HepG2 (cell line): ENCODE data around the gene SAC3D1. TPM values are rescaled to one million over a fixed set of nuclear protein-coding genes. Genes with fewer than 3 reads are reported as not detected.
A peak's percentile ranks its signal among the peaks of the same experiment; 100 is the strongest.

Experiments
- ATAC-seq: fragments of 200-7000 bp; cut with Tn5 transposase; 3 replicates; pipeline ENCODE4 v1.9.1; 2020; ENCODE audit warnings: mild to moderate bottlenecking, moderate library complexity
- BruUV-seq: library from RNA; stranded (reverse); fragments of 400-500 nt; replicated peaks from 2 replicates; lab custom pipeline; 2021; lab: Mats Ljungman, UMichigan
- CTCF ChIA-PET: fragments of 300-600 bp; formaldehyde crosslinking; extraction: SDS; loops from one replicate; lab custom pipeline; 2021; ENCODE audit warnings: low total read pairs, inconsistent platforms, low intra/inter-chr PET ratio; lab: Yijun Ruan, JAX
- POLR2A ChIA-PET: fragments of 350-600 bp; sonication (Branson Sonifier 250); formaldehyde crosslinking; loops from one replicate; lab custom pipeline; 2020; ENCODE audit warnings: antibody characterized with exemption, inconsistent platforms; lab: Yijun Ruan, JAX
- DNase-seq: peaks from one replicate; pipeline ENCODE4 v3.0.0-alpha.2; 2015; ENCODE audit warnings: low spot score
- FAIRE-seq: peaks from 3 replicates; lab custom pipeline; 2011; peaks lifted over from hg19 to GRCh38; lab: Jason Lieb, UNC
- H2AFZ ChIP-seq: one replicate; pipeline ENCODE4 v1.6.1; 2011; ENCODE audit warnings: low read length, inconsistent platforms
- H3K27ac ChIP-seq: fragments of 300-600 bp; 3 replicates; pipeline ENCODE4 v1.8.0; 2011; ENCODE audit warnings: mixed run types, mild to moderate bottlenecking, mixed read lengths, low read length, inconsistent platforms; ENCODE audit not compliant: insufficient read depth; ENCODE audit errors: extremely low read length
- H3K27me3 ChIP-seq, 2 experiments: fragments of 200-600 bp in 1 of 2; 2 replicates in 1 of 2; 3 replicates in 1 of 2; pipeline versions ENCODE4 v1.6.0 to v1.8.0; 2011; ENCODE audit warnings: low read length in 2 of 2, mild to moderate bottlenecking in 2 of 2, moderate library complexity in 2 of 2, inconsistent platforms in 1 of 2; ENCODE audit not compliant: insufficient read depth in 2 of 2, control insufficient read depth in 1 of 2
- H3K36me3 ChIP-seq, 2 experiments: fragments of 200-600 bp in 1 of 2; replicated peaks in 1 of 2; 2 replicates in 1 of 2; 3 replicates in 1 of 2; pipeline versions ENCODE4 v1.5.1 to v1.8.0; 2011; ENCODE audit warnings: low read length in 2 of 2, inconsistent platforms in 1 of 2; ENCODE audit not compliant: insufficient read depth in 2 of 2, control insufficient read depth in 1 of 2
- H3K4me1 ChIP-seq: 2 replicates; pipeline ENCODE4 v1.5.1; 2012; ENCODE audit warnings: low read length, inconsistent platforms; ENCODE audit not compliant: insufficient read depth
- H3K4me2 ChIP-seq: 2 replicates; pipeline ENCODE4 v1.6.0; 2011; ENCODE audit warnings: low read depth, low read length, inconsistent platforms
- H3K4me3 ChIP-seq, 3 experiments: fragments of 200-600 bp in 1 of 3; sonication (generic), shearing (Covaris generic) in 1 of 3; replicated peaks in 1 of 3; 2 replicates each; pipeline ENCODE4 v1.5.1; 2011 to 2016; ENCODE audit warnings: low read length in 3 of 3, inconsistent platforms in 2 of 3, low read depth in 2 of 3, mild to moderate bottlenecking in 2 of 3, control low read depth in 1 of 3, mixed read lengths in 1 of 3; ENCODE audit not compliant: insufficient read depth in 1 of 3
- H3K79me2 ChIP-seq: one replicate; pipeline ENCODE4 v1.6.1; 2011; ENCODE audit warnings: low read length, inconsistent platforms; ENCODE audit not compliant: insufficient read depth
- H3K9ac ChIP-seq: 2 replicates; pipeline ENCODE4 v1.6.0; 2011; ENCODE audit warnings: mild to moderate bottlenecking, low read depth, low read length, inconsistent platforms; ENCODE audit not compliant: insufficient read depth
- H3K9me3 ChIP-seq: 2 replicates; pipeline ENCODE4 v1.5.1; 2012; ENCODE audit warnings: mild to moderate bottlenecking, low read length
- H4K20me1 ChIP-seq: 2 replicates; pipeline ENCODE4 v1.6.0; 2011; ENCODE audit warnings: inconsistent platforms, mild to moderate bottlenecking, low read length, moderate library complexity; ENCODE audit not compliant: insufficient read depth
- AGO1 ChIP-seq: fragments of 200-400 bp; formaldehyde crosslinking; IDR thresholded peaks from 2 replicates; pipeline ENCODE4 v1.6.1; 2017; ENCODE audit warnings: mild to moderate bottlenecking, low read depth, low read length, moderate library complexity; ENCODE audit not compliant: poor library complexity, severe bottlenecking
- ATF5 ChIP-seq: sonication (generic); formaldehyde crosslinking; IDR thresholded peaks from 2 replicates; pipeline ENCODE4 v1.4.0; 2020; ENCODE audit warnings: mild to moderate bottlenecking, low read depth, missing genetic modification reagents
- FOXM1 ChIP-seq: sonication (generic); formaldehyde crosslinking; IDR thresholded peaks from 2 replicates; pipeline ENCODE4 v1.5.0; 2020; ENCODE audit warnings: missing genetic modification reagents
- GPN1 ChIP-seq: sonication (generic); formaldehyde crosslinking; IDR thresholded peaks from 2 replicates; pipeline ENCODE4 v1.5.1; 2020; ENCODE audit warnings: missing genetic modification reagents, borderline replicate concordance
- HNF4A ChIP-seq: sonication (generic); formaldehyde crosslinking; IDR thresholded peaks from 2 replicates; pipeline ENCODE4 v1.4.0; 2020; ENCODE audit warnings: missing genetic modification reagents
- HOXA9 ChIP-seq: sonication (generic); formaldehyde crosslinking; IDR thresholded peaks from 2 replicates; pipeline ENCODE4 v1.8.1; 2022; ENCODE audit warnings: missing genetic modification reagents, mild to moderate bottlenecking, moderate library complexity, borderline replicate concordance
- KLF9 ChIP-seq: IDR thresholded peaks from 2 replicates; pipeline ENCODE4 v1.6.1; 2016; ENCODE audit warnings: low read depth
- MNT ChIP-seq: fragments of 450-650 bp; IDR thresholded peaks from 2 replicates; pipeline ENCODE4 v1.6.1; 2016
- NFKB2 ChIP-seq: sonication (generic); formaldehyde crosslinking; IDR thresholded peaks from 2 replicates; pipeline ENCODE4 v1.4.0; 2020; ENCODE audit warnings: missing genetic modification reagents, borderline replicate concordance
- PBX3 ChIP-seq: sonication (generic); formaldehyde crosslinking; IDR thresholded peaks from 2 replicates; pipeline ENCODE4 v1.8.1; 2023; ENCODE audit warnings: missing genetic modification reagents, inconsistent platforms, borderline replicate concordance
- TFE3 ChIP-seq: IDR thresholded peaks from 2 replicates; pipeline ENCODE4 v1.6.1; 2016
- ZMYM3 ChIP-seq: sonication (generic); formaldehyde crosslinking; IDR thresholded peaks from 2 replicates; pipeline ENCODE4 v1.5.1; 2020; ENCODE audit warnings: mild to moderate bottlenecking, missing genetic modification reagents
- ZNF143 ChIP-seq: sonication (generic); formaldehyde crosslinking; IDR thresholded peaks from 2 replicates; pipeline ENCODE4 v1.4.0; 2020; ENCODE audit warnings: missing genetic modification reagents
- ZNF292 ChIP-seq: sonication (generic); formaldehyde crosslinking; IDR thresholded peaks from 2 replicates; pipeline ENCODE4 v1.8.1; 2022; ENCODE audit warnings: mild to moderate bottlenecking, low read depth, missing genetic modification reagents, borderline replicate concordance
- ZNF557 ChIP-seq: sonication (generic); formaldehyde crosslinking; IDR thresholded peaks from 2 replicates; pipeline ENCODE4 v1.4.0; 2020; ENCODE audit warnings: missing genetic modification reagents
- ZNF674 ChIP-seq: sonication (generic); formaldehyde crosslinking; IDR thresholded peaks from 2 replicates; pipeline ENCODE4 v1.5.0; 2020; ENCODE audit warnings: low read depth, mild to moderate bottlenecking, missing genetic modification reagents
- WGBS: methylation state at CpG from one replicate; pipeline ENCODE4 v1.1.6; 2017; ENCODE audit warnings: low lambda C conversion rate; 5-methylcytosine and 5-hydroxymethylcytosine counted together
- in situ Hi-C: cut with HindIII; loops from 2 replicates; pipeline ENCODE4 v1.10.0; 2017; ENCODE audit warnings: low pct_unique_long_range_greater_than_20kb; ENCODE audit not compliant: extremely low pct_ligation_motif_present
- intact Hi-C: fragments of 100-400 bp; cut with micrococcal nuclease; formaldehyde crosslinking; loops from one replicate; pipeline ENCODE4 v1.10.0; 2022; ENCODE audit not compliant: unreplicated experiment
- polyA plus RNA-seq, 8 experiments: library from polyadenylated mRNA; depleted of rRNA in 3 of 8; stranded (reverse) in 7 of 8; unstranded in 1 of 8; fragments of >200 nt; fragmentation: Illumina TruSeq in 4 of 8; extraction: Trizol in 4 of 8; gene quantifications; 2 replicates each; pipeline versions ENCODE4 v1.2.1 to v1.2.3, GENCODE V29; 2011 to 2016; ENCODE audit warnings: low read depth in 4 of 8, missing spikeins in 1 of 8, mixed read lengths in 1 of 8; ENCODE audit not compliant: insufficient read depth in 1 of 8
- total RNA-seq, 5 experiments: library from RNA; depleted of rRNA; stranded (reverse); fragments of >200 nt; fragmentation: Illumina TruSeq; extraction: Trizol; gene quantifications; 2 replicates each; pipeline ENCODE4 v1.2.3, GENCODE V29; 2016; ENCODE audit warnings: low read depth in 1 of 5

Gene SAC3D1
- total and polyA plus RNA-seq, 2 of the 13 experiments (the other 11 are each of a cell fraction or from before 2014, with no cell fraction given), result 7.4 to 36.3 TPM

- Histone ChIP-seq H3K4me2 (0 out of 2 replicates have a peak overlapping the region, but pooled peaks have one; percentile 25), H3K9me3 (no peaks in the 10 kb centered on the region), H4K20me1 (no peaks in the 10 kb centered on the region), H3K27me3 (no peaks in the 10 kb centered on the region), H3K9ac (no peak overlapping the region), H2AFZ (no peak overlapping the region), H3K4me1 (peaks cover 82% of the 10 kb centered on the region), H3K79me2 (no peaks in the 10 kb centered on the region), H3K36me3 (no peaks in the 10 kb centered on the region), H3K4me3 (no peak overlapping the region), H3K27ac (no peak overlapping the region)
- FAIRE-seq (no peak), DNase-seq (peak; percentile 42), ATAC-seq (peak; percentile 56)
- ChIA-PET CTCF (interaction anchor here (1.2 to 1.9 kb wide), 2 partner anchors 33 to 47 kb away, joined by 6 read pairs; partner anchors contain the start of genes ARL2 and SNX15), POLR2A (interaction anchor here (3.5 kb wide), 1 partner anchor 8 kb away, joined by 21 read pairs; no protein-coding TSS in a partner anchor)
- 54% methylated on average over 8 of the region's 9 CpGs for WGBS
- in situ Hi-C loops (no loop called here), intact Hi-C loops (loop anchor here (1.0 kb wide), 1 partner anchor 34 kb away; the partner anchor contains the start of gene SNX15)
- BruUV-seq, result no TSS peak
- TF ChIP-seq ZNF143 (CRISPR knock-in tag), result 0 out of 2 replicates have a peak, but pooled peaks have one; percentile 11
- no peak for TF ChIP-seq GPN1
- TF ChIP-seq ZNF292, result no peak
- no peak for TF ChIP-seq TFE3 (CRISPR knock-in tag)
- 0 out of 2 replicates have a peak, but pooled peaks have one; percentile 10 for TF ChIP-seq HNF4A (CRISPR knock-in tag)
- no peak for TF ChIP-seq PBX3 (CRISPR knock-in tag)
- TF ChIP-seq ZNF674, result no peak
- TF ChIP-seq AGO1, result no peak
- TF ChIP-seq ZNF557 (CRISPR knock-in tag), result no peak
- TF ChIP-seq KLF9 (CRISPR knock-in tag), result no peak
- TF ChIP-seq NFKB2 (CRISPR knock-in tag), result peak; percentile 31; the same call in 1 of the 2 replicates
- no peak for TF ChIP-seq MNT
- no peak for TF ChIP-seq FOXM1 (CRISPR knock-in tag)
- no peak for TF ChIP-seq ATF5 (CRISPR knock-in tag)
- TF ChIP-seq ZMYM3 (CRISPR knock-in tag), result 0 out of 2 replicates have a peak, but pooled peaks have one; percentile 33
- no peak for TF ChIP-seq HOXA9 (CRISPR knock-in tag)
These were observed 20.0 kb downstream of the SAC3D1 start for GRCh38 chr11:65060913-65061408.
